Measurements from ENCODE around the gene MRPL50.
"Not testable (repeated sequence)": the region's sequence is repeated elsewhere in the genome, so short reads cannot be mapped to it uniquely, and the experiment has no call there.

MRPL50 gene

DNA sequence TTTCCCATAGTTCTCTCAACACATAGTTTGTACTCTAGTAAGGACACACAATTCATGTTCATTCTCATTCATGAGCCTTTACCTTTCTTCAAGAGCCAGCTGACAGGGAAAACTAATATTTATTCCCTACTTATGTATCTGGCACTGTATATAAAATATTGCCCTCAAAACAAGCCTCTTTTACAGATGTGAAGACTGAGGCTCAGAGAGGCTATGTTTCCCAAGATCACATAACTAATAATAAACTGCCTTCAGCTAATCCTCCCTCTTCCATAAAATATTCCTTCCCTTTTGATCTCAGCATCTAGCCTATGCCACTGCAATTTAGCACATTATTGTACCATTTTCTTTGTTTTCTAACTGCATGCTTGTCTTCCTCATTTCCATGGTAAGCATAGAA lies 19.0 kb upstream of the MRPL50 start:
- no peak for DNase-seq

DNA sequence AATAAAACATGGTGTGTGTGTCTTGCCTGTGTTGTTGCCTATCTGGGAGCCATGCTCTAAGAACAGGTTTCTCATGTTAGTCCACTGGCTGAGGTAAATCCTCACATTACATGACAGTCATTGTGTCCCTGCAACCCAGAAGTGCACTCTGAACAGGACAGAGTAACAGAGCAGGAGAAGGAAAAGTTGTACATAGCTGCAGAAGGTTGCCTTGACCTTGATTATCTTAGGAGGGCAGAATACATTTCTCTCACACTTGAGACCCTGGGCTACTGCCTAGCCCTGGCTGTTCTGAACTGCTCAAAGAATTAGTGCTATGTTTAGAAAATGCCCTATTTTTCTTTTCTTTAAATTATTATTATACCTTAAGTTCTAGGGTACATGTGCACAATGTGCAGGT lies 17.2 kb upstream of the MRPL50 start:
- DNase-seq, result no peak

DNA sequence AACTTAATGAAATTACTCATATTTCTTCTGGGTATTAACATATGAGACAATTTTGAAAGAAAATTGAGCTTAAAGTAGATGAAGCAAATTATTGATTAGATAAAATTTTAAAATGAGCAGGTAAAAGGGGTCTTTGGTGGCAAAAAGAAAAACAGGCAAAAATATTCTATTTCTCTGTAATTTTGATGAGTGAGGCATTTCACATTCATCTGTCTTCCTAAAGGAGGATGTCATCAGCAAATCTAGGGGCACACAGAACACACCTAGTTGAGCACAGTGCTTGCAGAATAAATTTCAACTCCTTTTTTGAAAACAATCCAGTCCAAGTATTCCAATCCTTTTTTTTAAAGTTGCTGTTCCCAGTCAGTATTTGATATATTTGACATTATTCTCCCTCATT lies 16.4 kb upstream of the MRPL50 start:
- DNase-seq, result no peak

DNA sequence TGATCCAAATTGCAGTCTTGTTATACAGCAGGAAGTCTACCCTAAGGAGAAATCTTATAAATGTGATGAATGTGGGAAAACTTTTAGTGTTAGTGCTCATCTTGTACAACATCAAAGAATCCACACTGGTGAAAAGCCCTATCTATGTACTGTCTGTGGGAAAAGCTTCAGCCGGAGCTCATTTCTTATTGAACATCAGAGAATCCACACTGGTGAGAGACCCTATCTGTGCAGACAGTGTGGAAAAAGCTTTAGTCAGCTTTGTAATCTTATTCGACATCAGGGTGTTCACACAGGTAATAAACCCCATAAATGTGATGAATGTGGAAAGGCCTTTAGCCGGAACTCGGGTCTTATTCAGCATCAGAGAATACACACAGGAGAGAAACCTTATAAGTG lies 10.7 kb upstream of the MRPL50 start:
- DNase-seq, result no peak

DNA sequence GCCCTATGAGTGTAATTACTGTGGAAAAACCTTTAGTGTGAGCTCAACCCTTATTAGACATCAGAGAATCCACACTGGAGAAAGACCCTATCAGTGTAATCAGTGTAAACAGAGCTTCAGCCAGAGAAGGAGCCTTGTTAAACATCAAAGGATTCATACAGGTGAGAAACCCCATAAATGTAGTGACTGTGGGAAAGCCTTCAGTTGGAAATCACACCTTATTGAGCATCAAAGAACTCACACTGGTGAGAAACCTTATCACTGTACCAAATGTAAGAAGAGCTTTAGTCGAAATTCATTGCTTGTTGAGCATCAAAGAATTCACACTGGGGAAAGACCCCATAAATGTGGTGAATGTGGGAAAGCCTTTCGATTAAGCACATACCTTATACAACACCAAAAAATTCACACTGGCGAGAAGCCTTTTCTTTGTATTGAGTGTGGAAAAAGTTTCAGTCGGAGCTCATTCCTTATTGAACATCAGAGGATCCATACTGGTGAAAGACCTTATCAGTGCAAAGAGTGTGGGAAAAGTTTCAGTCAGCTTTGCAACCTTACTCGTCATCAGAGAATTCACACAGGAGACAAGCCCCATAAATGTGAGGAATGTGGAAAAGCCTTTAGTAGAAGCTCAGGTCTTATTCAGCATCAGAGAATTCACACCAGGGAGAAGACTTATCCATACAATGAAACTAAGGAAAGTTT lies 10.1 kb upstream of the MRPL50 start:
- DNase-seq, result no peak

DNA sequence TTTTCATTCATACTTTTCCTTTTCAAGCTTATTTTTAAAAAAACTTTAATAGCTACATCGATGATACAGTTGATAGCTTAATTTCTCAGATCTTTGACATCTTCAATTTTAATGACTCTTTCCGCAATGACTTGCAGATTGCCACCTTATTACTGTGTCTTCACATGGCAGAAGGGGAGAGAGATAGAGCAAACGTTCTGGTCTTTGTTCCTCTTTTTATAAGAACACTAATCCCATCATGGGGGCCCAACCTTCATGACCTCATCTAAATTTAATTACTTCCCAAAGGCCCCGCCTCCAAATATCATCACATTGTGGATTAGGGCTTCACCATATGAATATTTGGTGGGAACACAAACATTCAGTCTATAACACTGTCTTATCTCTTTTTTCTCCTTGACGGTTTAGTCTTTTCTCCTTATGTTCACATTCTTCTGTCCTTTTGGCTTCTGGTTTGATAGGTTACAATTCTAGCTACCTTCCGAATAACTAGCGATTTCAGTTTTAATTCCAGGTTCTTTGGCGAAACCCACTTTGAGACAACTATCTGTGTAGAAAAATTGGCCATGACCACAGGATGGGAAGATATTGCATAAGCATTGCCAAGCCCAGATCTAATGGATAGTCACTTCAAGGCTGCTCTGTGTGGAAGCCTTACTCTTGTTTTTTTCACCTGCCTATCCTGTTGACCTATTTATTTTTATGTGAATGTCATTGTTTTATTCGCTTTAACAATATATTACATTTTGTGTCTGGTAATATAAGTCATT lies 5.3 kb upstream of the MRPL50 start:
- no peak for DNase-seq

DNA sequence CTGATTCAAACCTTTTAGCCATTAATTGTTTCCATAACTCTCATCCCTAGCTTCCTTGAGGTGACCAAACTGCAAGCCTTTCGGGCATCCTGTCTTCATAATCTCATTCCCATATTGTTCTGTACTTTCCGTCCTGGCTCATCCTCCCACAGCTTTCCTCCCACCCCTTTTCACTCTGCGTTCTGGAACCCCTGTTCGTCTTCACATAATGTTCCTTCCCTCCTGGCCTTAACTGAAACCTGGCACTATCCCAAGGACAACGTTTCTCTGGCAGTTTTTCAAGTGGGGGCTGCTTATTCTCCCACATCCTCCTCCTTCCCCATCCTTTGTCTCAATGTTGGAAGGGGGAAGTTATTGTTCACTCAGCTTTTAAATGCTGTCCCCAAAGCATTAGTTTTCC lies 1.7 kb upstream of the MRPL50 start:
- DNase-seq, result no peak

DNA sequence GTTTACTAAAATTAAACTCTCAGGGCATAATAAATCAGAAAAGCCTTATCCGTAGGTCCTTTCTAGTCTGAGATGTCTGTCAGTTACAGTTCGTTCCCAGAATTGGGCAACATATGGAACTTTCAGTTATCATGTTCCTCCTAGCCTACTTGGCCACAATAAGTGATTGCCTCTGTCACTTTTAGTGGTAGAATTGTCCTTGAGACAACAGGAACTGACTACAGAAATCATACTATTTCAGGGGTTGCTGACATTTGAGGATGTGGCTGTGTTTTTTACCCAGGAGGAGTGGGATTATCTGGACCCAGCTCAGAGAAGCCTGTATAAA lies 1.2 kb upstream of the MRPL50 start:
- no peak for DNase-seq

DNA sequence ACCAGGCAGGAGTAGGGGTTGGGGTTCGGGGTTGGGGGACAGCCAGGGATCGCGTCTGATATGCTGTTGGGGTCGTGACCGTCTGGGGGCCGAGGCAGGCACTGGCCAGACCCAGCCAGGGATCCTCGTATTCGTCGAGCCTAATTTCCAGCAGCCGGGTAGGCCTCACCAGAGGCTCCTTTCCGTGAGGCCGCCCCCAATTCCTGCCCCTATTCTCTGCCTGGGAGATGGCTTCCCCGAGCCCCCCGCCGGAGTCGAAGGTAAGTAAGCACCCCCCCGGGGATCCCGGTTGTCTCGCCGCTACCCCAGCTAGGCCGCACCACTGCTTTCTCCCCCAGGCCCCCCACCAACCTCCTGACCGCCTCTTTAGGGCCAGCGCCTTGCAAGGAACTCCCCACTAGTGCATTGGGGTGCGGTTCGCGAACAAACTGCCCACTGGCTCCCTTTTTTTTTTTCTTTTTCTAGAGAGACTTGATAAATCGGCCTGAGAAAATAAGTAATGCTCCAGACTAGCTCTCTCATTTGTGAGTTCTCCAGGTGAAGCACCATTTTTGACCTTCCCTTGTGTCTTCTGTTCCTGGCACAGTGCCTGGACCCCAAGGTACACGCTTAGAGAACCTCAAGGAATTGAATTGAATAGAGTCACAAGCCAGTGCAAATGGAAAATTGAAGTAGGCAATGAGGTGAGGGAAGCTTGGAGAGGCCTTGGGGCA lies 668 bp upstream of the MRPL50 start:
- DNase-seq, result no peak

DNA sequence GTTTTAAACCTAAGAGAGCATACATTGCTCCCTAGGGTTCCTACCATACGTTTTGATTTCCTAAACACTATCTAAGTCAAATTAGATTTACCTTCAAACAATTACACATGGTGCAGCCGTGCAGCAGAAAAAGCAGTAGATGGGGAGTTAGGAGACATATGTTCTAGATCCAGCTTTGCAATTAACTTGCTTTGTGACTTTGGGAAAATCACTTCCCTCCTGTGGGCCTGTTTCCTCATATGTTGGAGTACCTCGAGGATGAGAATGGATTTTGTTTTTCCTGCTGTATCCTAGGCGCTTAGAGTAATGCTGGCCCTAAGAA lies 711 bp downstream of the MRPL50 start:
- no peak for DNase-seq

DNA sequence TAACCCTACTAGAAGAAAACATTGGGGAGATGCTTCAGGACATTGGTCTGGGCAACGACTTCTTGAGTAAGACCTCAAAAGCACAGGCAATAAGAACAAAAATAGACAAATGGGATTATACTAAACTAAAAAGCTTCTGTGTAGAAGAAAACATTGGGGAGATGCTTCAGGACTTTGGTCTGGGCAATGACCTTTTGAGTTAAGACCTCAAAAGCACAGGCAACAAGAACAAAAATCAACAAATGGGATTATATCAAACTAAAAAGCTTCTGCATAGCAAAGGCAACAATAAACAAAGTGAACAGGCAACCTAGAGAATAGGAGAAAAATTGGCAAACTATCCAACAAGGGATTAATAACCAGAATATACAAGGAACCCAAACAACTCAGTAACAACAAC lies 3.7 kb downstream of the MRPL50 start:
- no peak for DNase-seq

DNA sequence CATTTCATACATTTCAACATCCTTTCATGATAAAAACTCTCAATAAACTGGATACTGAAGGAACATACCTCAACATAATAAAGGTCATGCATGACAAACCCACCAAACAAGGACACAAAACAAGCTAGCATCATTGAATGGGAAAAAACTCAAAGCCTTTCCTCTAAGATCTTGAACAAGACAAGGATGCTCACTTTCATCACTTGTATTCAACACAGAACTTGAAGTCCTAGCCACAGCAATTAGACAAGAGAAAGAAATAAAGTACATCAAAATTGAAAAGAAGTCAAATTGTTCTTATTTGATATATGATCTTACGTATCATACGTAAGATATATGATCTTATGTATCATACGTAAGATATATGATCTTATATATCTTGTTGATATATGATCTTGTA lies 5.3 kb downstream of the MRPL50 start:
- DNase-seq, result no peak

DNA sequence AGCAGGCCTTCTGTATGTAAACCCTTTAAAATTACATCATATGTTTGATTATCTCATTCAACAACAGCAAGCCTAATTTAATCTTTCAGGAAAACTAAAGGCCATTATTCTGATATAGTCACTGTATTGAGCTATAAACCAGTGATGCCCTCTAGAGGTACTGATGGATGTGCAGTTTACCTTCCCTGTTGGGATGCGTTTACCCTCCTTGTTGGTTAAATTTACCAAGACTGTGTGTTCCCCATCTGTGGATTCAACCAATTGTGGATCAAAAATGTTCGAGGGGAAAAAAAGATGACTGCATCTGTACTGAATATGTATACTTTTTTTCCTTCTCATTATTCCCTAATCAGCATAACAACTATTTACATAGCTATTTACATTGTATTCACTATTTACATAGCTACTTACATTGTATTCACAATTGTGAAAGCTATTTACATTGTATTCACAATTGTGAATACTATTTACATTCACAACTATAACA lies 9.9 kb downstream of the MRPL50 start:
- DNase-seq, result no peak

DNA sequence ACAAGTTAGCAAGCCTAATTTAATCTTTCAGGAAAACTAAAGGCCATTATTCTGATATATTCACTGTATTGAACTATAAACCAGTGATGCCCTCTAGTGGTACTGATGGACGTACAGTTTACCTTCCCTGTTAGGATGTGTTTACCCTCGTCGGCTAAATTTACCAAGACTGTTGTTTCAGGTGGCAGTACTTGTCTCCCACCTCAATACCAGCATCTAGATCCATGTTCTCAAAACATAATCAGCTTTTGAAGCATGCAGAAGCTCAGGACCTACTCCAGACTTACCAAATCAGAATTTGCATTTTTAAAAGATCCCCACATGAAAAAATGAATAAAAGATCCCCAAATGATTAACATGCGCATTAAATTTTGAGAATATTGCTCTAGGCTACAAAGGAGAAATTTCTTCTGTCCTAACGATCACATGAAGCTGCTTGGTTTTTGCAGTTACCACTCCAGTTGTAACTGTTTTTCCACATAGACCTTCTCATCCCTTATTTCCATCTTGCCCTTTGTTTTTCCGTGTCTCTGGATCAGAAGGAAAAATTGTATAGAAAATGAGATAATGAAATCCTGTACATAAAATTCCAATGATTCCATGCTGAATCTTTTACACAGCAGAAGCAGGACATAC lies 10.4 kb downstream of the MRPL50 start:
- no peak for DNase-seq

DNA sequence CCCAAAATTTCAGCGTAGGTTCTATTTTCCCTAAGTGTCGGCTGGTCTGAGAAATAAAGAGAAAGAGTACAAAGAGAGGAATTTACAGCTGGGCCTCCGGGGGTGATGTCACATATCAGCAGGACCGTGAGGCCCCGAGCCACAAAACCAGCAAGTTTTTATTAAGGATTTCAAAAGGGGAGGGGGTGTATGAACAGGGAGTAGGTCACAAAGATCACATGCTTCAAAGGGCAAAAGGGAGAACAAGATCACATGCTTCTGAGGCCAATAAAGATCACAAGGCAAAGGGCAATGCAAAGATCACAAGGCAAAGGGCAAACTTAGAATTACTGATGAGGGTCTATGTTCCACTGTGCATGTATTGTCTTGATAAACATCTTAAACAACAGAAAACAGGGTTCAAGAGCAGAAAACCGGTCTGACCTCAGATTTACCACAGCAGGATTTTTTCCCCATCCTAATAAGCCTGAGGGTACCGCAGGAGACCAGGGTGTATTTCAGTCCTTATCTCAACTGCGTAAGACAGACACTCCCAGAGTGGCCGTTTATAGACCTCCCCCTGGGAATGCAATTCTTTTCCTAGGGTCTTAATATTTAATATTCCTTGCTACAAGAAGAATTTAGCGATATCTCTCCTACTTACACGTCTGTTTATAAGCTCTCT lies 13.4 kb downstream of the MRPL50 start, which contains the start of gene BAAT:
Gene BAAT (minus strand): TSS at position 134 of the 664 bp plus-strand sequence. CDS start 13,602 bp downstream, outside the sequence.
- not testable (repeated sequence) for DNase-seq

DNA sequence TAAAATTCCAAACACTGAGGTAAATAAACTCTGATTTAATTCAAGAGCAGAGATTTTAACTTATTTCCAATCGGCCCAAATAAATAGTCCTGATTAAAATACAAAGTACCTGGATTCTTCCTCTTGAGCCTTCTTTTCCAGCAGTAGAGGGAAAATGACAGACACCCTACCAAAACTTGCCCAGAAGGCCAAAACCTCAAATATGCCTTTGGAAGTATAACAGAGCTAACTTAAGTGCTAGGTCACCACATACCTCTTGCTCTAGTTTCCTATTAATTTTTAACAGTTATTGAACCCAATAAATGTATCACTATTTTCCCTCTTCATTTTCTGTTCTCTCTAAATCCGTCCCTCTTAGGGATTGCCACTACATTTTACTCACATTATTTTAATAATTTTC lies 15.1 kb downstream of the MRPL50 start:
- DNase-seq, result no peak

DNA sequence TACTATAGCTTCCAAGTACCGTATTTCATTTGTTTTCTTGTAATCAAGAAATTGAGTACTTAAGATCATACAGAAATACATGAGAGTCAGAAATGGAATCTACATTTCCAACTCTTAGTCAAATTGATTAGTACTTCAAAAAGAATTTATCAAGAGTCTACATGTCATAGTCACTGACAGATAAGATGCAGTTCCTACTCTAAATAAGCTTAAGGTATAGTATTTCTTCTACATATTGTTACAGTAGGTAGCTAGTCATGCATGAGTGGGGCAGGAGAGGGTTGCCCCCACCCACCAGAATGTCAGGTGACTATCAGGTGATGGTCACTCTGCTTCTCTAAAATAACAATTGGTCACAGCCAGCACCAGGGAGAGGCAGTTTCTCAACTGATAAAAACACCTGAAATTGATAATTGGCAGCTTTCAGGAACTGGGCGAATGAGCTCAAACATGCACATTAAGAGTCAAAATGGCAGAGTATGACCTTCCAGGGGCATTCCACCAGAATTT lies 16.5 kb downstream of the MRPL50 start:
- no peak for DNase-seq

DNA sequence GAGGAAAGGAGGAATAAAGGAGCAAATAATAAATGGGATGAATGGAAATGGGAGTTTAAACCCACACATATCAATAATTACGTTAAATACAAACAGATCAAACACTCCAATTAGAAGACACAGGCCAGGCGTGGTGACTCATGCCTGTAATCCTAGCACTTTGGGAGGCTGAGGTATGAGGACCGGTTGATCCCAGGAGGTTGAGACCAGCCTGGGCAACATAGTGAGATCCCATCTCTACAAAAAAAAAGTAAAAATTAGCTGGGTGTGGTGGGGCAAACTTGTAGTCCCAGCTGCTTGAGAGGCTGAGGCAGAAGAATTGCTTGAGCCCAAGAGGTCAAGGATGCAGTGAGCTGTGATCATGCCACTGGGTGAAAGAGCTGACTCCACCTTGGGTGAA lies 17.3 kb downstream of the MRPL50 start:
- DNase-seq, result no peak

DNA sequence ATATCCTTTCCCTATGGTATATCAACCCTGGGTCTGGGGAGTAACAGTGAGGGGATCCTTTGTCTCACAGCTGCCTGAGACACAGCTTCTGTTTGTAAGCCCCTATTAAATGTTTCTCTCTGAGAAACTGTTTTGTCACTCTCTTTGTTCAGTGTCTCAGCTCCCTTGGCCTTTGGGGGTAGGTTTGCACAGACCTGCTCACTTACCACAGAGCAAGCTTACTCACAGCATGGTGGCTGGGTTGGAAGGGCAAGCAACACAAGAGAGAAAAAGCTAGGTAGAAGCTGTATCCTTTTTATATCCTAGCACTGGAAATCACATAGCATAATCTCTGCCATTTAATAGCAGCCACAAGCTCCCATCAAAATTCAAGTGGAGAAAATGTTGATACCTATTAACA lies 18.1 kb downstream of the MRPL50 start:
- no peak for DNase-seq

DNA sequence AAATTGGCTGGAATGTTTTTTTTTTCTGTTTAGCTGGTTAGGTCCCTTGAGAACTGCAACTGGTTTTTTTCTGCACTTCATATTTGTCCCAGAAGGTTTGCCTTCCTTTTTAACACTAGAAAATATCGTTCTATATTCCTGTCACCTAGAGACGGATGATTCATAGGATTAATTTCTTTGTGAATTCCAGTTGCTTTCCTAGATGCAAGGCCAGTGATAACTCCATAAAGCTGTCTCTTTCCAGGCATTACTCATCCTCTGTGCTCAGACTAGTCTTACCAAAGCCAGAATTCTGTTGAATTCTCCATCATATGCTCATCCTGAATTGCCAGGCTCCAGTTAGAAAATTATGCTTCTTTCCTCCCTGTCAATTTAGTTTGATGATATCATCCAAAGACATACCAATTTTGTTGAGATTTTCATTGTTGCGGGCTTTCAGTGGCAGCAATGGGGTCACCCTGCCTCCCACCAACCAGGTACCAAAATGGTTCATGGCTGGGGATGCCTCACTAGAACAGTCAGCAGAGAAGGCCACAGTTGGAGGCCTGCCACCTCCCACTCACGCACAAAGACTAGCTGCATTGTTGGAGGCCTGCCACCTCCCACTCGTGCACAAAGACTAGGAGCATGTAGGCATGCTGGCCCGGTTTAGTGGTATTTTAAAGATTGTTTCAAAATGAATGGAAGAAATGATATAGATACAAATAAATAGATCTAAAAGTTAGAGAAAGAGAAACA lies 22.1 kb downstream of the MRPL50 start:
- no peak for DNase-seq

DNA sequence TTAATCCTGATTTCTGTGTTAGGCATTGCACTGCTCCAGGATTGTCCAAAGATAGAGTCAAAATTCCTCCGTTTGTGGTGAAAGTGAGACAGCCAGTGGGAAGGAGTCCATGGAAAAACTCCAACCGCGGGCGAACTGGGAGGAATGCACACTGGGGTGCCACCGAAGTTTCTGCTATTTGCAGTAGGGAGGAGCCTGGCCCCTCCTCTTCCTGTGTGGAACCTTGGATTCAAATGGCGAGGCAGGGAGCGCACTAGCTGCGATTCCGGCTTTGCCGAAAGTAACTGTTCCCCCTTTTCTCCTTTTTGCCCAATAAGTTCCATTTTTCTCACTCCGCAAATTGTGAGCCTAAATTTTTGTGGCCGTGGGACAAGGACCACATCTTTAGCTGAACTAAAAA lies 22.9 kb downstream of the MRPL50 start:
- DNase-seq, result no peak
